MM.1S (cell line): Measurements from ENCODE around the gene SUPT3H.

Experiments
- DNase-seq: peaks from one replicate; pipeline ENCODE4 v3.0.0-alpha.2; 2015
- H2AFZ ChIP-seq: fragments of 300-600 bp; sonication (generic); 2 replicates; pipeline ENCODE4 v1.6.0; 2016; ENCODE audit warnings: antibody characterized with exemption, low read length
- H3F3A ChIP-seq: fragments of 300-600 bp; sonication (generic); 2 replicates; pipeline ENCODE4 v1.6.1; 2016; ENCODE audit warnings: mild to moderate bottlenecking, antibody characterized with exemption, low read length, moderate library complexity, mixed read lengths; ENCODE audit not compliant: insufficient read depth
- H3K27ac ChIP-seq: fragments of 300-600 bp; sonication (generic); 2 replicates; pipeline ENCODE4 v1.5.1; 2016; ENCODE audit warnings: mild to moderate bottlenecking, low read length
- H3K27me3 ChIP-seq: fragments of 300-600 bp; sonication (generic); replicated peaks from 2 replicates; pipeline ENCODE4 v1.6.0; 2016; ENCODE audit warnings: low read length; ENCODE audit not compliant: insufficient read depth
- H3K36me3 ChIP-seq: fragments of 300-600 bp; sonication (generic); replicated peaks from 2 replicates; pipeline ENCODE4 v1.6.1; 2016; ENCODE audit warnings: mild to moderate bottlenecking, low read length, mixed read lengths; ENCODE audit not compliant: insufficient read depth
- H3K4me1 ChIP-seq: fragments of 300-600 bp; sonication (generic); 2 replicates; pipeline ENCODE4 v1.6.1; 2016; ENCODE audit warnings: low read length, mixed read lengths
- H3K4me2 ChIP-seq: fragments of 300-600 bp; sonication (generic); 2 replicates; pipeline ENCODE4 v1.6.0; 2016; ENCODE audit warnings: low read depth, low read length
- H3K4me3 ChIP-seq: fragments of 300-600 bp; sonication (generic); 2 replicates; pipeline ENCODE4 v1.5.1; 2016; ENCODE audit warnings: low read length, mixed read lengths
- H3K79me2 ChIP-seq: fragments of 300-600 bp; sonication (generic); 2 replicates; pipeline ENCODE4 v1.6.1; 2016; ENCODE audit warnings: mixed run types, low read length, mixed read lengths
- H3K9ac ChIP-seq: fragments of 300-600 bp; sonication (generic); 2 replicates; pipeline ENCODE4 v1.6.1; 2016; ENCODE audit warnings: low read length, mixed read lengths
- H3K9me2 ChIP-seq: fragments of 300-600 bp; sonication (generic); replicated peaks from 2 replicates; pipeline ENCODE4 v1.6.1; 2016; ENCODE audit warnings: mild to moderate bottlenecking, low read length, mixed read lengths; ENCODE audit not compliant: insufficient read depth
- H3K9me3 ChIP-seq: fragments of 300-600 bp; sonication (generic); replicated peaks from 2 replicates; pipeline ENCODE4 v1.6.1; 2016; ENCODE audit warnings: mild to moderate bottlenecking, low read length, mixed read lengths; ENCODE audit not compliant: insufficient read depth
- H4K20me1 ChIP-seq: fragments of 300-600 bp; sonication (generic); 2 replicates; pipeline ENCODE4 v1.6.1; 2016; ENCODE audit warnings: mild to moderate bottlenecking, low read length, moderate library complexity, mixed read lengths; ENCODE audit not compliant: insufficient read depth
- CTCF ChIP-seq: fragments of 300-600 bp; sonication (generic); IDR thresholded peaks from 2 replicates; pipeline ENCODE4 v1.5.1; 2016; ENCODE audit warnings: antibody characterized with exemption, low read length, mixed read lengths
- EZH2 ChIP-seq: fragments of 300-600 bp; sonication (generic); optimal IDR thresholded peaks from 2 replicates; pipeline ENCODE3; 2017; ENCODE audit warnings: low read depth, mild to moderate bottlenecking, antibody characterized with exemption, low read length, mixed read lengths
- EZH2phosphoT487 ChIP-seq: fragments of 300-600 bp; sonication (generic); IDR thresholded peaks from 2 replicates; pipeline ENCODE4 v1.6.1; 2018; ENCODE audit warnings: antibody characterized with exemption, low read length

SUPT3H gene

DNA sequence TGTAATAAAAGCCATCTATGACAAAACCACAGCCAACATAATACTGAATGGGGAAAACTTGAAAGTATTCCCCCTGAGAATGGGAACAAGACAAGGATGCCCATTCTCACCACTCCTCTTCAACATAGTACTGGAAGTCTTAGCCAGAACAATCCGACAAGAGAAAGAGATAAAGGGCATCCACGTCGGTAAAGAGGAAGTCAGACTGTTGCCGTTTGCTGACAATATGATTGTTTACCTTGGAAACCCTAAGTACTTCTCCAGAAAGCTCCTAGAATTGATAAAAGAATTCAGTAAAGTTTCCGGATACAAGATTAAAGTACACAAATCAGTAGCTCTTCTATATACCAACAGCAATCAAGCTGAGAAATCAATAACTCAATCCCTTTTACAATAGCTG, 63.6 kb downstream of the SUPT3H start:
- Histone ChIP-seq H3K4me3 (no peak overlapping the region), H3K9me2 (no peaks in the 10 kb centered on the region), H3K36me3 (no peaks in the 10 kb centered on the region), H3K4me1 (peaks cover 13% of the 10 kb centered on the region), H3F3A (no peaks in the 10 kb centered on the region), H3K79me2 (no peaks in the 10 kb centered on the region), H3K27me3 (no peaks in the 10 kb centered on the region), H3K9ac (no peak overlapping the region), H3K27ac (no peak overlapping the region), H3K4me2 (no peak overlapping the region), H2AFZ (no peak overlapping the region), H3K9me3 (no peaks in the 10 kb centered on the region), H4K20me1 (no peaks in the 10 kb centered on the region)
- TF ChIP-seq EZH2 = no peak
- TF ChIP-seq EZH2phosphoT487 = no peak
- no peak for TF ChIP-seq CTCF
- no peak for DNase-seq

GRCh38 chr6:45310118-45310788, 67.5 kb downstream of the SUPT3H start:
- no peaks in the 10 kb centered on the region for H3K9me2 ChIP-seq
- H3K9me3 ChIP-seq = no peaks in the 10 kb centered on the region
- H3K27me3 ChIP-seq = no peaks in the 10 kb centered on the region
- H3F3A ChIP-seq = no peaks in the 10 kb centered on the region
- peak; percentile 15 for DNase-seq
- 0 out of 2 replicates have a peak overlapping the region, but pooled peaks have one; percentile 12 for H3K4me3 ChIP-seq
- peaks cover 13% of the 10 kb centered on the region for H3K4me1 ChIP-seq
- peak overlapping the region; percentile 39; the same call in 1 of the 2 replicates for H3K4me2 ChIP-seq
- no peak overlapping the region; the same call in 1 of the 2 replicates for H3K27ac ChIP-seq
- no peaks in the 10 kb centered on the region for H4K20me1 ChIP-seq
- no peaks in the 10 kb centered on the region for H3K79me2 ChIP-seq
- no peak overlapping the region for H3K9ac ChIP-seq
- TF ChIP-seq EZH2phosphoT487 (no peak), CTCF (peak; percentile 16; the same call in 1 of the 2 replicates), EZH2 (no peak)
- H2AFZ ChIP-seq = 0 out of 2 replicates have a peak overlapping the region, but pooled peaks have one; percentile 42
- no peaks in the 10 kb centered on the region for H3K36me3 ChIP-seq

DNA sequence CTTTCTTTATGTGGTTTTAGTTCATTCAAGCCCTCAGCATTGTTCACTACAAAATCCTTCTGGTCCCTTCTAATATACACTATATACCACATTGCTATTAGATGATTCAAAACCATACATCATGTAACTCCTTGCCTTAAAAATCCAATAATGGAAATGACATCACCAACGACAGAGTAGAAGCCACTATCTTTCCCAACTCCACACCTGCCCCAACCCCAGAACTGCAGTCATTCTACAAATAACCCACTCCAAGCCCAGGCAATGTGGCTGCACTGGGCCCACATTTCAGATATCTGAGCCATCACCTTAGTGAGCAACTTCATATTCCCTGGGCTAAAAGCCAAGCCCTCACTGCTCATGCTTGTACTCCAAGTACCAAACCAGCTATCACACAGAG, 72.2 kb downstream of the SUPT3H start:
- Histone ChIP-seq H3K4me2 (no peak overlapping the region), H3K27me3 (no peaks in the 10 kb centered on the region), H3K9me3 (no peaks in the 10 kb centered on the region), H3K9me2 (no peaks in the 10 kb centered on the region), H3K4me1 (peaks cover 11% of the 10 kb centered on the region), H3K36me3 (no peaks in the 10 kb centered on the region), H4K20me1 (no peaks in the 10 kb centered on the region), H3F3A (no peaks in the 10 kb centered on the region), H2AFZ (no peak overlapping the region), H3K27ac (no peak overlapping the region), H3K9ac (no peak overlapping the region), H3K4me3 (no peak overlapping the region), H3K79me2 (no peaks in the 10 kb centered on the region)
- DNase-seq = no peak
- TF ChIP-seq EZH2 (no peak), EZH2phosphoT487 (no peak), CTCF (no peak)
